Endothelial cell of umbilical vein (primary cell): ENCODE results near the gene IGSF9. TPM values are rescaled to one million over a fixed set of nuclear protein-coding genes. Genes with fewer than 3 reads are reported as not detected.
A peak's percentile ranks its signal among the peaks of the same experiment; 100 is the strongest.

ENCODE experiments used
- BruUV-seq: library from RNA; stranded (reverse); fragments of 400-500 nt; replicated peaks from 2 replicates; lab custom pipeline; 2021; lab: Mats Ljungman, UMichigan
- CTCF ChIA-PET: fragments of 300-600, 350-600 bp; sonication (Branson Sonifier 250); formaldehyde crosslinking; loops from one replicate; lab custom pipeline; 2021; ENCODE audit warnings: antibody characterized with exemption, inconsistent platforms; lab: Charles Lee
- POLR2A ChIA-PET: fragments of 300-600, 350-600 bp; sonication (Branson Sonifier 250); formaldehyde crosslinking; loops from one replicate; lab custom pipeline; 2021; ENCODE audit warnings: antibody characterized with exemption, inconsistent platforms; lab: Charles Lee
- DNase-seq: peaks from one replicate; pipeline ENCODE4 v3.0.0-alpha.2; 2011; ENCODE audit warnings: low read depth, low spot score
- FAIRE-seq: peaks from 2 replicates; lab custom pipeline; 2011; peaks lifted over from hg19 to GRCh38; lab: Jason Lieb, UNC
- H2AFZ ChIP-seq: 2 replicates; pipeline ENCODE4 v1.6.0; 2012; ENCODE audit warnings: low read depth, low read length, control low read depth, inconsistent platforms
- H3K27ac ChIP-seq: 2 replicates; pipeline ENCODE4 v1.5.1; 2011; ENCODE audit warnings: low read depth, mild to moderate bottlenecking, control low read depth, low read length, moderate library complexity; ENCODE audit not compliant: insufficient read depth
- H3K27me3 ChIP-seq, 2 experiments: 2 replicates each; pipeline versions ENCODE4 v1.6.0 to v1.6.1; 2011; ENCODE audit warnings: low read length in 2 of 2, mixed read lengths in 1 of 2; ENCODE audit not compliant: control insufficient read depth in 2 of 2, insufficient read depth in 2 of 2
- H3K36me3 ChIP-seq, 2 experiments: 2 replicates in 1 of 2; 3 replicates in 1 of 2; pipeline ENCODE4 v1.5.1; 2011; ENCODE audit warnings: low read length in 2 of 2, mild to moderate bottlenecking in 1 of 2, moderate library complexity in 1 of 2; ENCODE audit not compliant: control insufficient read depth in 2 of 2, insufficient read depth in 2 of 2; ENCODE audit errors: extremely low read depth in 1 of 2
- H3K4me1 ChIP-seq: 3 replicates; pipeline ENCODE4 v1.5.1; 2011; ENCODE audit warnings: mild to moderate bottlenecking, low read length; ENCODE audit not compliant: control insufficient read depth, insufficient read depth; ENCODE audit errors: extremely low read depth
- H3K4me2 ChIP-seq: 2 replicates; pipeline ENCODE4 v1.6.1; 2011; ENCODE audit warnings: low read length, control low read depth, mixed read lengths; ENCODE audit not compliant: insufficient read depth
- H3K4me3 ChIP-seq, 3 experiments: fragments of 200-600 bp in 1 of 3; sonication (generic), shearing (Covaris generic) in 1 of 3; replicated peaks in 1 of 3; 2 replicates each; pipeline ENCODE4 v1.5.1; 2011 to 2016; ENCODE audit warnings: control low read depth in 3 of 3, low read length in 3 of 3, mild to moderate bottlenecking in 2 of 3, inconsistent platforms in 1 of 3, low read depth in 1 of 3, moderate library complexity in 1 of 3; ENCODE audit not compliant: insufficient read depth in 1 of 3
- H3K79me2 ChIP-seq: 2 replicates; pipeline ENCODE4 v1.6.0; 2012; ENCODE audit warnings: low read length, inconsistent platforms; ENCODE audit not compliant: control insufficient read depth, insufficient read depth
- H3K9ac ChIP-seq: replicated peaks from 2 replicates; pipeline ENCODE3; 2011; ENCODE audit warnings: low read length, control low read depth; ENCODE audit not compliant: insufficient read depth; ENCODE audit errors: extremely low read depth
- H3K9me1 ChIP-seq: replicated peaks from 3 replicates; pipeline ENCODE4 v1.6.0; 2011; ENCODE audit warnings: mild to moderate bottlenecking, low read length; ENCODE audit not compliant: control insufficient read depth, insufficient read depth; ENCODE audit errors: extremely low read depth
- H3K9me3 ChIP-seq: replicated peaks from 2 replicates; pipeline ENCODE4 v1.5.1; 2012; ENCODE audit warnings: low read length, inconsistent platforms; ENCODE audit not compliant: control insufficient read depth, insufficient read depth
- H4K20me1 ChIP-seq: replicated peaks from 2 replicates; pipeline ENCODE3; 2011; ENCODE audit warnings: mild to moderate bottlenecking, low read length; ENCODE audit not compliant: control insufficient read depth, insufficient read depth; ENCODE audit errors: extremely low read depth
- GATA2 ChIP-seq: IDR thresholded peaks from 2 replicates; pipeline ENCODE4 v1.7.0; 2011; ENCODE audit warnings: low read depth, mild to moderate bottlenecking, moderate library complexity, mixed read lengths, low read length; ENCODE audit not compliant: insufficient read length, insufficient read depth
- MAX ChIP-seq: IDR thresholded peaks from 2 replicates; pipeline ENCODE4 v1.6.1; 2011; ENCODE audit not compliant: insufficient read depth, insufficient read length
- MYC ChIP-seq: IDR thresholded peaks from one replicate; pipeline ENCODE4 v1.6.1; 2011; ENCODE audit warnings: mild to moderate bottlenecking, low read depth, low read length
- POLR2A ChIP-seq: IDR thresholded peaks from 2 replicates; pipeline ENCODE4 v1.6.1; 2012; ENCODE audit warnings: low read depth, mild to moderate bottlenecking, control low read depth, low read length
- POLR2AphosphoS5 ChIP-seq: IDR thresholded peaks from 2 replicates; pipeline ENCODE4 v1.6.1; 2012; ENCODE audit warnings: low read depth, mild to moderate bottlenecking, control low read depth, low read length, moderate library complexity; ENCODE audit not compliant: insufficient read depth
- dilution Hi-C: fragments of 300-500 bp; cut with MboI; formaldehyde crosslinking; loops from one replicate; pipeline ENCODE4 v1.15.0; 2019; ENCODE audit warnings: low sequenced_read_pairs; ENCODE audit not compliant: extremely low pct_ligation_motif_present
- intact Hi-C: fragments of 100-400 bp; cut with micrococcal nuclease; formaldehyde crosslinking; loops from one replicate; pipeline ENCODE4 v1.10.0; 2022
- polyA plus RNA-seq, 4 experiments: library from polyadenylated mRNA; depleted of rRNA in 3 of 4; stranded (reverse) in 3 of 4; unstranded in 1 of 4; fragments of >200 nt; gene quantifications; 2 replicates each; pipeline versions ENCODE4 v1.2.1 to v1.2.3, GENCODE V29; 2011 to 2012; ENCODE audit warnings: missing spikeins in 1 of 4
- total RNA-seq: library from RNA; stranded (reverse); gene quantifications from 2 replicates; pipeline ENCODE4 v1.2.3, GENCODE V29; 2021

The IGSF9 gene
- total and polyA plus RNA-seq, 2 donors (not counting 3 experiments of a cell fraction or from before 2014, with no cell fraction given) = 0.15 TPM

GRCh38 chr1:159923203-159924024, 22.0 kb downstream of the IGSF9 start:
- BruUV-seq = no TSS peak
- H2AFZ ChIP-seq = no peak overlapping the region
- ChIA-PET CTCF (interaction anchor here (1.1 to 7.5 kb wide), 7 partner anchors 9 to 143 kb away, joined by 3 to 71 read pairs (median 5); partner anchors contain the start of gene DUSP23), POLR2A (interaction anchor here (1.0 to 2.3 kb wide), 5 partner anchors 7 to 33 kb away, joined by 4 to 9 read pairs (median 6); partner anchors contain the start of gene IGSF9)
- intact Hi-C loops = loop anchor here (1.0 to 10.0 kb wide), 7 partner anchors 7 to 1909 kb away; no protein-coding TSS in a partner anchor
- H3K36me3 ChIP-seq = peaks cover 7 to 19% of the 10 kb centered on the region in 2 experiments
- H3K9me1 ChIP-seq = no peaks in the 10 kb centered on the region
- FAIRE-seq (peak; percentile 96), DNase-seq (peak; percentile 95)
- peaks cover 27% of the 10 kb centered on the region for H3K4me1 ChIP-seq
- no peaks in the 10 kb centered on the region for H3K9me3 ChIP-seq
- H4K20me1 ChIP-seq = no peaks in the 10 kb centered on the region
- H3K79me2 ChIP-seq = peaks cover 62% of the 10 kb centered on the region
- dilution Hi-C loops = no loop called here
- peak overlapping the region; percentile 85 for H3K4me2 ChIP-seq
- H3K27me3 ChIP-seq = no peaks in the 10 kb centered on the region
- no peak for TF ChIP-seq GATA2
- TF ChIP-seq MAX = no peak
- TF ChIP-seq MYC = no peak
- no peak for TF ChIP-seq POLR2A
- TF ChIP-seq POLR2AphosphoS5 = peak; percentile 13
- H3K27ac ChIP-seq = peak overlapping the region; percentile 98
- peak overlapping the region; percentile 100 for H3K9ac ChIP-seq
- peak overlapping the region; percentile 46 to 78 (median 71) for H3K4me3 ChIP-seq
